Gastrocnemius medialis (tissue), 4 donors: ENCODE measurements around the gene SLC30A2.

Experiments
- CTCF ChIP-seq, 5 experiments: fragments of 450-650 bp in 3 of 5; fragments of 200-600 bp in 2 of 5; sonication (generic) in 2 of 5; IDR thresholded peaks in 4 of 5; conservative IDR thresholded peaks in 1 of 5; 1 replicate in 4 of 5; 2 replicates in 1 of 5; pipeline ENCODE4 v1.5.1; 2016 to 2019; ENCODE audit warnings: antibody characterized with exemption in 5 of 5, mild to moderate bottlenecking in 3 of 5, moderate library complexity in 3 of 5
- POLR2A ChIP-seq, 2 donors: fragments of 450-650 bp; IDR thresholded peaks; one replicate each; pipeline ENCODE4 v1.6.1; 2017; ENCODE audit warnings: antibody characterized with exemption in 2 of 2, mild to moderate bottlenecking in 2 of 2, moderate library complexity in 2 of 2

- TF ChIP-seq CTCF (IDR thresholded peaks at IDR 0.05 in 4 of 5, conservative IDR thresholded peaks at IDR 0.05 in 1 of 5) (no peak), POLR2A (IDR thresholded peaks at IDR 0.05) (peak; percentile 55 to 56)
These were observed at the start of gene SLC30A2 for GRCh38 chr1:26045722-26046245.
